Neural cell (in vitro differentiated cells): ENCODE results near the gene MASTL.

ENCODE experiments used
- EZH2 ChIP-seq: fragments of 200-600, 300-800 bp; shearing (Covaris generic), sonication (generic); IDR thresholded peaks from 2 replicates; pipeline ENCODE4 v1.6.1; 2014; ENCODE audit warnings: antibody characterized with exemption, low read length, borderline replicate concordance, mild to moderate bottlenecking; ENCODE audit not compliant: insufficient read depth, poor library complexity, severe bottlenecking
- TF ChIP-seq, protein P1 (sequence below): fragments of 450-650 bp; IDR thresholded peaks from 2 replicates; pipeline ENCODE4 v1.5.1; 2014; ENCODE audit warnings: antibody characterized with exemption, mild to moderate bottlenecking, moderate library complexity; ENCODE audit not compliant: poor library complexity, severe bottlenecking

DNA sequence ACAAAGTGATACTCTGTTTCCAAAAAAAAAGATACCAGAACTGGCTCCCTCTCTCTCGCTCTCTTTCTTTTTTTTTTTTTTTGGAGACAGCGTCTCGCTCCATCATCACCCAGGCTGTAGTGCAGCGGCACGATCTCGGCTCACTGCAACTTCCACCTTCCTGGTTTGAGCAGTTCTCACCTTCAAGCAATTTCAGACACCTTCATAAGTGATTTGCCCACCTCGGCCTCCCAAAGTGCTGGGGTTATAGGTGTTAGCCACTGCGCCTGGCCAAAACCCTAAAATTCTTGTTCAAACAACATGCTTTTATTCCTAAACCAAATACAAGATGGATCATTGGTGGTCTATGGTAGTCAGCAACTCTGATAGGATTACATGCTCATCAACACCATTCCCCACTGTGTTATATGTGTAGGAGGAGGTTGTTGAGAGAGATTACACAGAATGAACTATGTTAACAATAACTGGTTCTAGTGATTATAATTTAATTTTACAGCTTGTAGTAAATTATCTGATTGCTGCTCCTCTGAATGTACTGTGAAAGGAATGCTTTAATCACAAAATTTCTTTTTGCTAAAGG, 69.9 kb downstream of the MASTL start:
- TF ChIP-seq, protein P1, sequence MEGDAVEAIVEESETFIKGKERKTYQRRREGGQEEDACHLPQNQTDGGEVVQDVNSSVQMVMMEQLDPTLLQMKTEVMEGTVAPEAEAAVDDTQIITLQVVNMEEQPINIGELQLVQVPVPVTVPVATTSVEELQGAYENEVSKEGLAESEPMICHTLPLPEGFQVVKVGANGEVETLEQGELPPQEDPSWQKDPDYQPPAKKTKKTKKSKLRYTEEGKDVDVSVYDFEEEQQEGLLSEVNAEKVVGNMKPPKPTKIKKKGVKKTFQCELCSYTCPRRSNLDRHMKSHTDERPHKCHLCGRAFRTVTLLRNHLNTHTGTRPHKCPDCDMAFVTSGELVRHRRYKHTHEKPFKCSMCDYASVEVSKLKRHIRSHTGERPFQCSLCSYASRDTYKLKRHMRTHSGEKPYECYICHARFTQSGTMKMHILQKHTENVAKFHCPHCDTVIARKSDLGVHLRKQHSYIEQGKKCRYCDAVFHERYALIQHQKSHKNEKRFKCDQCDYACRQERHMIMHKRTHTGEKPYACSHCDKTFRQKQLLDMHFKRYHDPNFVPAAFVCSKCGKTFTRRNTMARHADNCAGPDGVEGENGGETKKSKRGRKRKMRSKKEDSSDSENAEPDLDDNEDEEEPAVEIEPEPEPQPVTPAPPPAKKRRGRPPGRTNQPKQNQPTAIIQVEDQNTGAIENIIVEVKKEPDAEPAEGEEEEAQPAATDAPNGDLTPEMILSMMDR, result no peak
- no peak for TF ChIP-seq EZH2
